Suprapubic skin (tissue), 4 donors: ENCODE results near the gene CNOT6L. TPM values are rescaled to one million over a fixed set of nuclear protein-coding genes. Genes with fewer than 3 reads are reported as not detected.

Experiments
- DNase-seq, 2 donors: peaks; one replicate each; pipeline ENCODE4 v3.0.0-alpha.2; 2019; ENCODE audit warnings: low spot score in 2 of 2
- H3K27ac ChIP-seq: fragments of 200-600 bp; sonication (generic); one replicate; pipeline ENCODE4 v1.5.1; 2019
- H3K27me3 ChIP-seq: fragments of 200-600 bp; sonication (generic); one replicate; pipeline ENCODE4 v1.5.1; 2019
- H3K36me3 ChIP-seq: fragments of 200-600 bp; sonication (generic); one replicate; pipeline ENCODE4 v1.5.1; 2019
- H3K4me1 ChIP-seq: fragments of 200-600 bp; sonication (generic); one replicate; pipeline ENCODE4 v1.5.1; 2019
- H3K4me3 ChIP-seq: fragments of 200-600 bp; sonication (generic); one replicate; pipeline ENCODE4 v1.5.1; 2019; ENCODE audit warnings: mild to moderate bottlenecking
- H3K9me3 ChIP-seq: fragments of 200-600 bp; sonication (generic); one replicate; pipeline ENCODE4 v1.5.1; 2019
- EP300 ChIP-seq: sonication (generic); formaldehyde crosslinking; IDR thresholded peaks from one replicate; pipeline ENCODE4 v1.6.1; 2017; ENCODE audit warnings: antibody characterized with exemption
- POLR2A ChIP-seq, 2 donors: fragments of 450-650 bp; IDR thresholded peaks; one replicate each; pipeline ENCODE4 v1.6.1; 2017; ENCODE audit warnings: antibody characterized with exemption in 2 of 2, mild to moderate bottlenecking in 2 of 2, moderate library complexity in 2 of 2
- POLR2AphosphoS5 ChIP-seq, 3 donors: sonication (generic); formaldehyde crosslinking; IDR thresholded peaks; one replicate each; pipeline ENCODE4 v1.6.1; 2017; ENCODE audit warnings: antibody characterized with exemption in 3 of 3
- WGBS: methylation state at CpG from one replicate; pipeline ENCODE4 v1.1.5; 2018; 5-methylcytosine and 5-hydroxymethylcytosine counted together
- total RNA-seq, 4 donors: library from RNA; depleted of rRNA; stranded (reverse); fragments of >200 nt; gene quantifications; one replicate each; pipeline ENCODE4 v1.1.0, GENCODE V29; 2016
- TF ChIP-seq, protein P1 (sequence below), 2 donors: fragments of 200-600 bp in 1 of 2; fragments of 450-650 bp in 1 of 2; sonication (generic) in 1 of 2; IDR thresholded peaks; one replicate each; pipeline ENCODE4 v1.5.1; 2016 to 2019; ENCODE audit warnings: antibody characterized with exemption in 2 of 2, mild to moderate bottlenecking in 1 of 2, moderate library complexity in 1 of 2

Gene CNOT6L
- total RNA-seq, 4 donors from 2014 or later: 21.3 to 45.8 (median 39.6) TPM

DNA sequence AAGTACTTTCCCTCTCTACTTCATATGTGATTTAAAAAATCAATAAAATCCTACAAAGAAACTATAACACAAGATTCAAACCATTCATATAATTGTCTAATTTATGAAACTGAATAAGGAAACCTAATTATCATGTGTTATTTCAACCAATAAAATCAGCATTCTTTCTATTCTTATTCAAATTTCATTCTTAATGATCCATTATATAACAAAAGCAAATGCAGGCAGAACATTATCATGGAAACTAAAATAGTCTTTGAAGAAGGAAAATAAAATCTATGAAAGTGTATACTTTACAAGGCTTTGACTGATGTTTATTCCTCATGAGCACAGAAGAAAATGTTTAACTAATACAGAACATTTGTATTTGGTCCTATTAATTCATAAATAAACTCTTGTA is 47.6 kb downstream of the CNOT6L start:
- DNase-seq: no peak
- H3K36me3 ChIP-seq: peaks cover 14% of the 10 kb centered on the region
- H3K27ac ChIP-seq: no peak overlapping the region
- no peaks in the 10 kb centered on the region for H3K9me3 ChIP-seq
- peaks cover 7% of the 10 kb centered on the region for H3K4me1 ChIP-seq
- H3K27me3 ChIP-seq: no peaks in the 10 kb centered on the region
- H3K4me3 ChIP-seq: no peak overlapping the region
- TF ChIP-seq POLR2AphosphoS5 (IDR thresholded peaks at IDR 0.05) (no peak), POLR2A (IDR thresholded peaks at IDR 0.05) (no peak), EP300 (no peak)
- TF ChIP-seq, protein P1, sequence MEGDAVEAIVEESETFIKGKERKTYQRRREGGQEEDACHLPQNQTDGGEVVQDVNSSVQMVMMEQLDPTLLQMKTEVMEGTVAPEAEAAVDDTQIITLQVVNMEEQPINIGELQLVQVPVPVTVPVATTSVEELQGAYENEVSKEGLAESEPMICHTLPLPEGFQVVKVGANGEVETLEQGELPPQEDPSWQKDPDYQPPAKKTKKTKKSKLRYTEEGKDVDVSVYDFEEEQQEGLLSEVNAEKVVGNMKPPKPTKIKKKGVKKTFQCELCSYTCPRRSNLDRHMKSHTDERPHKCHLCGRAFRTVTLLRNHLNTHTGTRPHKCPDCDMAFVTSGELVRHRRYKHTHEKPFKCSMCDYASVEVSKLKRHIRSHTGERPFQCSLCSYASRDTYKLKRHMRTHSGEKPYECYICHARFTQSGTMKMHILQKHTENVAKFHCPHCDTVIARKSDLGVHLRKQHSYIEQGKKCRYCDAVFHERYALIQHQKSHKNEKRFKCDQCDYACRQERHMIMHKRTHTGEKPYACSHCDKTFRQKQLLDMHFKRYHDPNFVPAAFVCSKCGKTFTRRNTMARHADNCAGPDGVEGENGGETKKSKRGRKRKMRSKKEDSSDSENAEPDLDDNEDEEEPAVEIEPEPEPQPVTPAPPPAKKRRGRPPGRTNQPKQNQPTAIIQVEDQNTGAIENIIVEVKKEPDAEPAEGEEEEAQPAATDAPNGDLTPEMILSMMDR (IDR thresholded peaks at IDR 0.05): no peak

DNA sequence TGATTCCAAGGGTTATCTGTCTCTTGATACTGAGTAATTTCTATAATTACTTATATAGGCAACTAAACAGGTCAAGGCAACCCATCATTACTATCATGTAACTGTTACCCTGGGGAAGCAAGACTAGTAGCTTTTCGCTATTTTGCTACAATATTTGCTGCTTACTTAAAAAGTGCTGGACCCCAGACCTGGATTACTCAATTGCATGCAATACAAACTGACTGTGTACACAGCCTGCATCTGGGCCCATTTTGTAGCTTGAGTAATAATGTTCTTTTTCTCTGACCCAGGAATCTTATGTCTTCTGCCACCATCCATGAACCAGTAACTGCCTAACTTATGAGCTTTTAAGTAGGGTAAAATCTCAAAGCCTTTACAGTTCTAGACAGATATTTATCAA is 53.4 kb downstream of the CNOT6L start:
- WGBS: 97% methylated on average over 1 of the region's 1 CpG
- H3K36me3 ChIP-seq: peaks cover 12% of the 10 kb centered on the region
- TF ChIP-seq POLR2AphosphoS5 (IDR thresholded peaks at IDR 0.05) (no peak), POLR2A (IDR thresholded peaks at IDR 0.05) (no peak), EP300 (no peak)
- TF ChIP-seq, protein P1 (IDR thresholded peaks at IDR 0.05): no peak

DNA sequence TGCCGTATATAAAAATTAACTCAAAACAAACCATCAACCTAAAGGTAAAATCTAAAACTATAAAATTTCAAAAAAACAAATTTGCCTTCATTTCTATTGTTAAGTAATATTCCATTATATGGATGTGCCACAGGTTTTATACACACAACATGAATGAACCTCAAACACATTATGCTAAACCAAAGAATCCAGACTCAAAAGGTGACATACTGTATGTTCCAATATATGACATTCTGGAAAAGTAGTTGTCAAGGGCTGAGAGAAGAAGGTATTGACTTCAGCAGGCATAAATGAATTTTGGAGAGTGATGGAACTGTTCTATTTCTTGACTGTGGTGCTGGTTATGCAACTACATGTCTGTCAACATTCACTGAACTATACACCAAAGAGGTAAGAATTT is 56.6 kb downstream of the CNOT6L start:
- Histone ChIP-seq H3K36me3 (peaks cover 22% of the 10 kb centered on the region), H3K27me3 (no peaks in the 10 kb centered on the region), H3K4me3 (no peak overlapping the region), H3K27ac (no peak overlapping the region), H3K9me3 (peaks cover 11% of the 10 kb centered on the region), H3K4me1 (no peaks in the 10 kb centered on the region)
- no peak for DNase-seq
- WGBS: 90% methylated on average over 1 of the region's 1 CpG
- TF ChIP-seq EP300 (no peak), POLR2AphosphoS5 (IDR thresholded peaks at IDR 0.05) (no peak), POLR2A (IDR thresholded peaks at IDR 0.05) (no peak)
- TF ChIP-seq, protein P1 (IDR thresholded peaks at IDR 0.05): no peak

More for the DNA sequence above, 53.4 kb downstream of the CNOT6L start:
- Histone ChIP-seq H3K4me1 (no peaks in the 10 kb centered on the region), H3K9me3 (peaks cover 11% of the 10 kb centered on the region), H3K27ac (no peak overlapping the region), H3K4me3 (no peak overlapping the region), H3K27me3 (no peaks in the 10 kb centered on the region)
- no peak for DNase-seq

DNA sequence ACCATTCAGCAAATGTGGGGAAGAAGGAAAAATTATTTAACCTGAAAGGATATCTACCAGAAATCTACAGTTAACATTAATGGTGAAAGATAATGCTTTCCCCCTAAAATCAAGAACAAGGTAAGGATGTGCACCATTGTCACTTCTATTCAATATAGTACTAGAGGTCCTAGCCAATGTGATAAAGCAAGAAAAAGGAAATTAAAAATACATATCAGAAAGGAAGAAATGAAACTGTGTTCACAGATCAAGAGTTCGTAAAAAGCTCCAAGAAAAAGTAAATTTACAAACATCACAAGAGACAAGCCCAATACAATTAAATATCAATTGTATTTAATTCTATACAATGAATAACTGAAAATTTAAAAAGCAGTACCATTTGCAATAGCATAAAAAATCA is 57.6 kb downstream of the CNOT6L start:
- Histone ChIP-seq H3K9me3 (peaks cover 11% of the 10 kb centered on the region), H3K36me3 (peaks cover 23% of the 10 kb centered on the region), H3K4me3 (no peak overlapping the region), H3K4me1 (no peaks in the 10 kb centered on the region), H3K27me3 (no peaks in the 10 kb centered on the region), H3K27ac (no peak overlapping the region)
- DNase-seq: no peak
- TF ChIP-seq, protein P1 (IDR thresholded peaks at IDR 0.05): no peak
- TF ChIP-seq POLR2AphosphoS5 (IDR thresholded peaks at IDR 0.05): no peak
- TF ChIP-seq EP300: no peak
- no peak for TF ChIP-seq POLR2A (IDR thresholded peaks at IDR 0.05)
- 94% methylated on average over 1 of the region's 1 CpG for WGBS

DNA sequence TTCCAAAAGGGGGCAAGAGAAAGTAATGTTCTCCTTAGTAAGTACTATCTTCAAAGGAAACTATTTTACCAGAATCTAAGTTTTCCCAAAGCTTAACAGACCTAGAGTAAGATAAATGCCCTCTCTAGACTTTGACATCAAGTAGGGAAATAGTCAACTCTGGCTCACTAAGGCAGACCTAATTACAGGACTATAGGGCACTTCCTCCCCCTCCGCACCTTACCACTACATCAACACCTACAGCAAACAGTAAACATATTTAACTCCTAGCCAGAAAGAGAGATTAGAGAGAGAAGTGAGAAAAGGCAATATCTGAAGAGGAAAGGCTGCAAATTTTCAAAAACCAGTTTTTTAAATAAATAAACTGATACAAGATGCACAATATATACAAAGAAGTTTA is 60.4 kb downstream of the CNOT6L start:
- WGBS: 98% methylated on average over 1 of the region's 1 CpG
- DNase-seq: no peak
- no peaks in the 10 kb centered on the region for H3K4me1 ChIP-seq
- H3K9me3 ChIP-seq: peaks cover 11% of the 10 kb centered on the region
- TF ChIP-seq POLR2A (IDR thresholded peaks at IDR 0.05) (no peak), POLR2AphosphoS5 (IDR thresholded peaks at IDR 0.05) (no peak), EP300 (no peak)
- TF ChIP-seq, protein P1 (IDR thresholded peaks at IDR 0.05): no peak
- H3K36me3 ChIP-seq: peaks cover 35% of the 10 kb centered on the region
- H3K27ac ChIP-seq: no peak overlapping the region
- H3K4me3 ChIP-seq: no peak overlapping the region
- H3K27me3 ChIP-seq: no peaks in the 10 kb centered on the region
